D721Med (cell line): ENCODE results near the gene RNF180.
A peak's percentile ranks its signal among the peaks of the same experiment; 100 is the strongest.

Experiments
- DNase-seq: peaks from one replicate; pipeline ENCODE4 v3.0.0; 2011; ENCODE audit warnings: low spot score; ENCODE audit not compliant: insufficient read length
- FAIRE-seq: peaks from 2 replicates; lab custom pipeline; 2011; peaks lifted over from hg19 to GRCh38; lab: Jason Lieb, UNC
- CTCF ChIP-seq: IDR thresholded peaks from 2 replicates; pipeline ENCODE4 v1.5.1; 2012; ENCODE audit warnings: mild to moderate bottlenecking, control low read depth; ENCODE audit not compliant: insufficient read depth; ENCODE audit errors: missing control alignments

Gene RNF180

GRCh38 chr5:64145216-64145895, 20.3 kb upstream of the RNF180 start:
- no peak for FAIRE-seq
- TF ChIP-seq CTCF = no peak
- DNase-seq = no peak

GRCh38 chr5:64147379-64147778, 18.3 kb upstream of the RNF180 start:
- no peak for DNase-seq
- no peak for FAIRE-seq
- TF ChIP-seq CTCF = no peak

- DNase-seq (peak; percentile 22), FAIRE-seq (peak; percentile 6)
Measured at GRCh38 chr5:64147849-64148441, 17.7 kb upstream of the RNF180 start.

GRCh38 chr5:64149268-64149667, 16.4 kb upstream of the RNF180 start:
- FAIRE-seq = no peak
- no peak for DNase-seq
- no peak for TF ChIP-seq CTCF

More at GRCh38 chr5:64147849-64148441, 17.7 kb upstream of the RNF180 start:
- peak; percentile 89 for TF ChIP-seq CTCF

- DNase-seq = no peak
- no peak for TF ChIP-seq CTCF
- no peak for FAIRE-seq
Measured at GRCh38 chr5:64149857-64150521, 15.7 kb upstream of the RNF180 start.

GRCh38 chr5:64156261-64156660, 9.4 kb upstream of the RNF180 start:
- TF ChIP-seq CTCF = no peak
- DNase-seq (no peak), FAIRE-seq (no peak)

GRCh38 chr5:64158827-64159226, 6.8 kb upstream of the RNF180 start:
- FAIRE-seq (no peak), DNase-seq (no peak)
- TF ChIP-seq CTCF = no peak
